ENCODE results near the gene DNLZ. TPM values are rescaled to one million over a fixed set of nuclear protein-coding genes. Genes with fewer than 3 reads are reported as not detected.
A peak's percentile ranks its signal among the peaks of the same experiment; 100 is the strongest.

Gene DNLZ
- total and polyA plus RNA-seq, 9 of the 15 experiments (the other 6 are each of a cell fraction or from before 2014, with no cell fraction given) = 0.17 to 44.6 (median 3.4) TPM

GRCh38 chr9:136410500-136411287 lies 47.1 kb upstream of the DNLZ start, which contains the start of the genes ENTR1 and PMPCA (continued):
- TF ChIP-seq, protein P1, sequence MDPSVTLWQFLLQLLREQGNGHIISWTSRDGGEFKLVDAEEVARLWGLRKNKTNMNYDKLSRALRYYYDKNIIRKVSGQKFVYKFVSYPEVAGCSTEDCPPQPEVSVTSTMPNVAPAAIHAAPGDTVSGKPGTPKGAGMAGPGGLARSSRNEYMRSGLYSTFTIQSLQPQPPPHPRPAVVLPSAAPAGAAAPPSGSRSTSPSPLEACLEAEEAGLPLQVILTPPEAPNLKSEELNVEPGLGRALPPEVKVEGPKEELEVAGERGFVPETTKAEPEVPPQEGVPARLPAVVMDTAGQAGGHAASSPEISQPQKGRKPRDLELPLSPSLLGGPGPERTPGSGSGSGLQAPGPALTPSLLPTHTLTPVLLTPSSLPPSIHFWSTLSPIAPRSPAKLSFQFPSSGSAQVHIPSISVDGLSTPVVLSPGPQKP (CRISPR knock-in tag; IDR thresholded peaks at IDR 0.05) = no peak
- TF ChIP-seq ZNF282 (CRISPR knock-in tag; IDR thresholded peaks at IDR 0.05) = no peak
- no peak for TF ChIP-seq ZNF780A (CRISPR knock-in tag; IDR thresholded peaks at IDR 0.05)
- peak; percentile 85 for TF ChIP-seq TAF7 (tag; IDR thresholded peaks at IDR 0.05)
- TF ChIP-seq, protein P2, sequence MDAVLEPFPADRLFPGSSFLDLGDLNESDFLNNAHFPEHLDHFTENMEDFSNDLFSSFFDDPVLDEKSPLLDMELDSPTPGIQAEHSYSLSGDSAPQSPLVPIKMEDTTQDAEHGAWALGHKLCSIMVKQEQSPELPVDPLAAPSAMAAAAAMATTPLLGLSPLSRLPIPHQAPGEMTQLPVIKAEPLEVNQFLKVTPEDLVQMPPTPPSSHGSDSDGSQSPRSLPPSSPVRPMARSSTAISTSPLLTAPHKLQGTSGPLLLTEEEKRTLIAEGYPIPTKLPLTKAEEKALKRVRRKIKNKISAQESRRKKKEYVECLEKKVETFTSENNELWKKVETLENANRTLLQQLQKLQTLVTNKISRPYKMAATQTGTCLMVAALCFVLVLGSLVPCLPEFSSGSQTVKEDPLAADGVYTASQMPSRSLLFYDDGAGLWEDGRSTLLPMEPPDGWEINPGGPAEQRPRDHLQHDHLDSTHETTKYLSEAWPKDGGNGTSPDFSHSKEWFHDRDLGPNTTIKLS (IDR thresholded peaks at IDR 0.05; ENCODE audit: borderline replicate concordance, low read depth) = peak; percentile 43; the same call in 1 of the 2 replicates
- no peak for TF ChIP-seq ZNF197 (CRISPR knock-in tag; IDR thresholded peaks at IDR 0.05; ENCODE audit: low read depth)
- peak; percentile 93 for TF ChIP-seq POLR2B (IDR thresholded peaks at IDR 0.05; ENCODE audit: low read depth, partially characterized antibody)
- TF ChIP-seq ZNF57 (CRISPR knock-in tag; IDR thresholded peaks at IDR 0.05) = no peak
- no peak for TF ChIP-seq REST (IDR thresholded peaks at IDR 0.05; ENCODE audit: borderline replicate concordance)
- TF ChIP-seq REST (CRISPR knock-in tag; IDR thresholded peaks at IDR 0.05; ENCODE audit: low read depth) = no peak
- TF ChIP-seq POLR2G (IDR thresholded peaks at IDR 0.05; ENCODE audit: low read depth, low read length) = peak; percentile 91
- TF ChIP-seq, protein P3, sequence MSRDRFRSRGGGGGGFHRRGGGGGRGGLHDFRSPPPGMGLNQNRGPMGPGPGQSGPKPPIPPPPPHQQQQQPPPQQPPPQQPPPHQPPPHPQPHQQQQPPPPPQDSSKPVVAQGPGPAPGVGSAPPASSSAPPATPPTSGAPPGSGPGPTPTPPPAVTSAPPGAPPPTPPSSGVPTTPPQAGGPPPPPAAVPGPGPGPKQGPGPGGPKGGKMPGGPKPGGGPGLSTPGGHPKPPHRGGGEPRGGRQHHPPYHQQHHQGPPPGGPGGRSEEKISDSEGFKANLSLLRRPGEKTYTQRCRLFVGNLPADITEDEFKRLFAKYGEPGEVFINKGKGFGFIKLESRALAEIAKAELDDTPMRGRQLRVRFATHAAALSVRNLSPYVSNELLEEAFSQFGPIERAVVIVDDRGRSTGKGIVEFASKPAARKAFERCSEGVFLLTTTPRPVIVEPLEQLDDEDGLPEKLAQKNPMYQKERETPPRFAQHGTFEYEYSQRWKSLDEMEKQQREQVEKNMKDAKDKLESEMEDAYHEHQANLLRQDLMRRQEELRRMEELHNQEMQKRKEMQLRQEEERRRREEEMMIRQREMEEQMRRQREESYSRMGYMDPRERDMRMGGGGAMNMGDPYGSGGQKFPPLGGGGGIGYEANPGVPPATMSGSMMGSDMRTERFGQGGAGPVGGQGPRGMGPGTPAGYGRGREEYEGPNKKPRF (IDR thresholded peaks at IDR 0.05; ENCODE audit: low read depth, low read length) = no peak
- TF ChIP-seq LCOR (CRISPR knock-in tag; IDR thresholded peaks at IDR 0.05) = no peak
- TF ChIP-seq MTA2 (IDR thresholded peaks at IDR 0.05; ENCODE audit: low read depth) = no peak

All from K562 (cell line).